OCI-LY1 (cell line): ENCODE results near the gene DCC.

ENCODE experiments used
- H2AFZ ChIP-seq: fragments of 200-600 bp; sonication (generic), shearing (Covaris generic); 2 replicates; pipeline ENCODE4 v1.6.0; 2014; ENCODE audit warnings: antibody characterized with exemption, mild to moderate bottlenecking, low read length
- H3F3A ChIP-seq: fragments of 200-600 bp; sonication (generic), shearing (Covaris generic); 2 replicates; pipeline ENCODE4 v1.6.0; 2014; ENCODE audit warnings: mild to moderate bottlenecking, antibody characterized with exemption, low read length, moderate library complexity; ENCODE audit not compliant: insufficient read depth
- H3K27ac ChIP-seq: fragments of 200-600 bp; sonication (generic); 2 replicates; pipeline ENCODE4 v1.5.1; 2014; ENCODE audit warnings: low read length, mixed run types, mild to moderate bottlenecking, low read depth; ENCODE audit not compliant: poor library complexity, severe bottlenecking
- H3K27me3 ChIP-seq: fragments of 200-600 bp; sonication (generic); 2 replicates; pipeline ENCODE4 v1.6.0; 2014; ENCODE audit warnings: antibody characterized with exemption, mild to moderate bottlenecking, low read length, moderate library complexity; ENCODE audit not compliant: insufficient read depth
- H3K36me3 ChIP-seq: fragments of 200-600 bp; sonication (generic); 2 replicates; pipeline ENCODE4 v1.6.1; 2014; ENCODE audit warnings: mild to moderate bottlenecking, antibody characterized with exemption, low read length, moderate library complexity, mixed read lengths; ENCODE audit not compliant: insufficient read depth
- H3K4me1 ChIP-seq: fragments of 200-600 bp; sonication (generic); 2 replicates; pipeline ENCODE4 v1.5.1; 2014; ENCODE audit warnings: mild to moderate bottlenecking, low read length, moderate library complexity; ENCODE audit not compliant: insufficient read depth, severe bottlenecking
- H3K4me2 ChIP-seq: fragments of 200-600 bp; sonication (generic), shearing (Covaris generic); 2 replicates; pipeline ENCODE4 v1.6.1; 2014; ENCODE audit warnings: low read length
- H3K4me3 ChIP-seq: fragments of 200-600 bp; sonication (generic); 2 replicates; pipeline ENCODE4 v1.5.1; 2014; ENCODE audit warnings: low read length, low read depth, mild to moderate bottlenecking, mixed read lengths; ENCODE audit not compliant: poor library complexity, severe bottlenecking
- H3K79me2 ChIP-seq: fragments of 200-600 bp; shearing (Covaris generic); 2 replicates; pipeline ENCODE4 v1.6.1; 2016; ENCODE audit warnings: mixed run types, low read length, mixed read lengths; ENCODE audit not compliant: insufficient read depth
- H3K9ac ChIP-seq: fragments of 200-600 bp; sonication (generic), shearing (Covaris generic); 2 replicates; pipeline ENCODE4 v1.6.1; 2014; ENCODE audit warnings: mild to moderate bottlenecking, low read length, mixed read lengths
- H3K9me2 ChIP-seq: fragments of 200-600 bp; sonication (generic), shearing (Covaris generic); 2 replicates; pipeline ENCODE4 v1.6.1; 2014; ENCODE audit warnings: low read depth, mild to moderate bottlenecking, low read length, mixed read lengths
- H3K9me3 ChIP-seq: fragments of 200-600 bp; shearing (Covaris generic); 2 replicates; pipeline ENCODE4 v1.6.1; 2014; ENCODE audit warnings: low read length, mixed read lengths
- H4K20me1 ChIP-seq: fragments of 200-600 bp; sonication (generic), shearing (Covaris generic); 2 replicates; pipeline ENCODE4 v1.6.0; 2016; ENCODE audit warnings: mild to moderate bottlenecking, low read length; ENCODE audit not compliant: insufficient read depth
- CTCF ChIP-seq: fragments of 200-600 bp; sonication (generic), shearing (Covaris generic); IDR thresholded peaks from 2 replicates; pipeline ENCODE4 v1.5.1; 2017; ENCODE audit warnings: mild to moderate bottlenecking, antibody characterized with exemption, low read length, moderate library complexity, mixed read lengths
- EZH2 ChIP-seq: fragments of 200-600 bp; sonication (generic), shearing (Covaris generic); IDR thresholded peaks from 2 replicates; pipeline ENCODE4 v1.8.0; 2017; ENCODE audit warnings: borderline replicate concordance, mixed run types, mild to moderate bottlenecking, antibody characterized with exemption, low read length, moderate library complexity, mixed read lengths

The DCC gene

GRCh38 chr18:52716973-52717372, 377.0 kb downstream of the DCC start:
- no peak overlapping the region for H3K9ac ChIP-seq
- H3F3A ChIP-seq = no peaks in the 10 kb centered on the region
- peak; percentile 18; the same call in 1 of the 2 replicates for TF ChIP-seq CTCF
- no peak for TF ChIP-seq EZH2
- H3K36me3 ChIP-seq = no peaks in the 10 kb centered on the region
- no peak overlapping the region for H3K4me3 ChIP-seq
- no peaks in the 10 kb centered on the region for H3K79me2 ChIP-seq
- no peaks in the 10 kb centered on the region for H4K20me1 ChIP-seq
- no peaks in the 10 kb centered on the region for H3K9me2 ChIP-seq
- H2AFZ ChIP-seq = no peak overlapping the region
- no peak overlapping the region for H3K27ac ChIP-seq
- no peaks in the 10 kb centered on the region for H3K4me1 ChIP-seq
- no peaks in the 10 kb centered on the region for H3K9me3 ChIP-seq
- no peaks in the 10 kb centered on the region for H3K27me3 ChIP-seq
- H3K4me2 ChIP-seq = no peak overlapping the region

- H3F3A ChIP-seq = no peaks in the 10 kb centered on the region
- no peak overlapping the region for H3K9ac ChIP-seq
- no peak overlapping the region for H2AFZ ChIP-seq
- H3K9me2 ChIP-seq = no peaks in the 10 kb centered on the region
- TF ChIP-seq CTCF (no peak), EZH2 (no peak)
- no peak overlapping the region for H3K4me2 ChIP-seq
- H3K9me3 ChIP-seq = no peaks in the 10 kb centered on the region
- H3K36me3 ChIP-seq = no peaks in the 10 kb centered on the region
- H3K79me2 ChIP-seq = no peaks in the 10 kb centered on the region
- H4K20me1 ChIP-seq = no peaks in the 10 kb centered on the region
- H3K27ac ChIP-seq = no peak overlapping the region
- H3K4me1 ChIP-seq = no peaks in the 10 kb centered on the region
- H3K4me3 ChIP-seq = no peak overlapping the region
- H3K27me3 ChIP-seq = no peaks in the 10 kb centered on the region
Measured at GRCh38 chr18:52722904-52723303, 382.9 kb downstream of the DCC start.

DNA sequence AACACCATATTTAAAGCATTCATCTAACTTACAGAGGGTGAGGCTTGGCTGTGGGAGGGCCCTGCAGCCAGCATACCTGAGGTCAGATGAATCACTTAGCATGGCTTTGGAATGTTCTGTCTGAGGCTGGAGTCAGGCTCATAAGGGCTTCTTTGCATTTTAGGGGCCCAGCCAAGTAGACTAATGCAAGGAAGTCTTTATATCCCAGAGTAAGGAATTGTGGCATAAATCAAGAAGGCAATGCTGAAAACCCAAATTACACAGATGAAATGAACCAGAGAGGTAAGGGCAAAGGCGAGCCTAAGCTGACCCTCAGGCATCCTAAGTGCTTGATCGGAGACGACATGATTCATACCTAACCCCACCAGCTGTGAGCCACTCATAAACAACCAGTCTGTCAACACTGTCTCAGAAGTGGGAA, 383.6 kb downstream of the DCC start:
- Histone ChIP-seq H3F3A (no peaks in the 10 kb centered on the region), H3K27ac (no peak overlapping the region), H3K4me2 (no peak overlapping the region), H3K79me2 (no peaks in the 10 kb centered on the region), H3K9ac (no peak overlapping the region), H3K4me3 (no peak overlapping the region), H2AFZ (no peak overlapping the region), H3K4me1 (no peaks in the 10 kb centered on the region), H4K20me1 (no peaks in the 10 kb centered on the region), H3K27me3 (no peaks in the 10 kb centered on the region), H3K9me2 (no peaks in the 10 kb centered on the region), H3K9me3 (no peaks in the 10 kb centered on the region), H3K36me3 (no peaks in the 10 kb centered on the region)
- TF ChIP-seq CTCF (no peak), EZH2 (no peak)
